ENCODE results near the gene WDR6. TPM values are rescaled to one million over a fixed set of nuclear protein-coding genes. Genes with fewer than 3 reads are reported as not detected.

The WDR6 gene
- total RNA-seq, 1 experiment from 2014 or later: 174 TPM

- BruUV-seq (replicated peaks): no TSS peak
- no peaks in the 10 kb centered on the region for H3K9me2 ChIP-seq (ENCODE audit: insufficient read depth)
- no peak within 1 kb of the TSS for H2AFZ ChIP-seq (ENCODE audit: low read depth, low read length, poor library complexity, severe bottlenecking)
- peaks cover 17 to 62% of the 10 kb centered on the region in 2 experiments for H3K4me1 ChIP-seq (ENCODE audit: control insufficient read depth in 1 of 2, insufficient read depth in 2 of 2, low read length in 2 of 2)
- H3K9ac ChIP-seq (ENCODE audit: low read length): peak within 1 kb of the TSS; percentile 99
- H4K20me1 ChIP-seq (ENCODE audit: insufficient read depth): no peaks in the 10 kb centered on the region; the same call in 1 of the 2 replicates
- peak; percentile 66 for ATAC-seq
- CTCF ChIA-PET: interaction anchor here (0.7 to 3.5 kb wide), 8 partner anchors 14 to 621 kb away, joined by 3 to 29 read pairs (median 5); partner anchors contain the start of genes P4HTM, QRICH1 and WDR6
- RAD21 ChIA-PET (ENCODE audit: low non-redundant PET in 1 of 2, low total read pairs in 2 of 2, uncharacterized antibody in 2 of 2, unreplicated experiment in 2 of 2): interaction anchor here in 1 of 2 experiments (0.7 kb wide), 1 partner anchor 337 kb away, joined by 3 read pairs; no protein-coding TSS in a partner anchor
- intact Hi-C loops (cut with micrococcal nuclease): loop anchor here (1.0 to 2.0 kb wide), 2 partner anchors 33 to 72 kb away; partner anchors contain the start of gene QRICH1
- peak within 1 kb of the TSS; percentile 90 for H3K4me2 ChIP-seq (ENCODE audit: low read length)
- DNase-seq (ENCODE audit: low read depth, low spot score): peak; percentile 90
- peaks cover 18 to 39% of the 10 kb centered on the region in 2 experiments; a peak in 3 of 4 replicates for H3K36me3 ChIP-seq (ENCODE audit: control insufficient read depth in 1 of 2, insufficient read depth in 2 of 2, low read length in 2 of 2)
- peak within 1 kb of the TSS; percentile 99 for H3K27ac ChIP-seq (ENCODE audit: low read depth, low read length)
- no peaks in the 10 kb centered on the region for H3K9me3 ChIP-seq (ENCODE audit: control insufficient read depth in 1 of 2, insufficient read depth in 1 of 2, low read depth in 1 of 2, low read length in 2 of 2)
- no peaks in the 10 kb centered on the region for H3K27me3 ChIP-seq (ENCODE audit: insufficient read depth, low read length)
- POLR2A ChIA-PET: interaction anchor here (0.6 to 5.3 kb wide), 17 partner anchors 7 to 934 kb away, joined by 3 to 52 read pairs (median 5); partner anchors contain the start of genes IMPDH2, P4HTM, PFKFB4 and QRICH1
- H3K79me2 ChIP-seq (ENCODE audit: insufficient read depth, low read length): peaks cover 78% of the 10 kb centered on the region
- peak within 1 kb of the TSS; percentile 80 to 98 for H3K4me3 ChIP-seq (replicated peaks in 1 of 2; ENCODE audit: low read depth in 1 of 2, low read length in 2 of 2)
- TF ChIP-seq CEBPB (IDR thresholded peaks at IDR 0.05; ENCODE audit: low read depth) (no peak), SIN3A (IDR thresholded peaks at IDR 0.05; ENCODE audit: low read depth) (no peak), ZBTB33 (IDR thresholded peaks at IDR 0.05; ENCODE audit: extremely low read depth, insufficient replicate concordance, low read length) (no peak), POLR2A (IDR thresholded peaks at IDR 0.05; ENCODE audit: borderline replicate concordance, extremely low read depth, insufficient read depth, insufficient read length) (peak; percentile 72), EGR1 (IDR thresholded peaks at IDR 0.05; ENCODE audit: low read depth) (no peak), SRF (IDR thresholded peaks at IDR 0.05; ENCODE audit: low read depth) (no peak), EZH2phosphoT487 (IDR thresholded peaks at IDR 0.05; ENCODE audit: borderline replicate concordance) (no peak), RAD21 (IDR thresholded peaks at IDR 0.05; ENCODE audit: low read depth) (no peak), SP1 (IDR thresholded peaks at IDR 0.05; ENCODE audit: low read depth) (no peak), TCF7L2 (IDR thresholded peaks at IDR 0.05; ENCODE audit: borderline replicate concordance, extremely low read depth, insufficient read depth, insufficient read length) (no peak), POLR2AphosphoS5 (IDR thresholded peaks at IDR 0.05; ENCODE audit: low read depth, low read length) (peak; percentile 91), FOSL1 (IDR thresholded peaks at IDR 0.05; ENCODE audit: low read depth) (no peak), EZH2 (IDR thresholded peaks at IDR 0.05) (no peak), YY1 (IDR thresholded peaks at IDR 0.05; ENCODE audit: extremely low read depth, insufficient replicate concordance, low read depth, low read length) (peak; percentile 87), MAX (IDR thresholded peaks at IDR 0.05) (no peak), REST (IDR thresholded peaks at IDR 0.05; ENCODE audit: low read depth) (no peak), JUND (IDR thresholded peaks at IDR 0.05) (no peak), ZFX (IDR thresholded peaks at IDR 0.05) (peak; percentile 72), ZNF274 (IDR thresholded peaks at IDR 0.05; ENCODE audit: low read depth, low read length) (no peak), ELF1 (IDR thresholded peaks at IDR 0.05; ENCODE audit: borderline replicate concordance, low read depth) (no peak), CBX3 (IDR thresholded peaks at IDR 0.05; ENCODE audit: low read depth) (no peak)
Measured at GRCh38 chr3:49021813-49022687, 14.9 kb downstream of the WDR6 start, which contains the start of gene NDUFAF3. NDUFAF3 (plus strand) TSS chr3:49022121; CDS start chr3:49022145, 24 bp downstream.
